GM12865 (cell line): ENCODE data around the gene CBR1.
A peak's percentile ranks its signal among the peaks of the same experiment; 100 is the strongest.

Experiments
- DNase-seq: peaks from one replicate; pipeline ENCODE4 v3.0.0; 2010; ENCODE audit warnings: low read depth
- H3K4me3 ChIP-seq: 2 replicates; pipeline ENCODE4 v1.5.1; 2011; ENCODE audit warnings: mild to moderate bottlenecking, low read depth, low read length, control low read depth
- TF ChIP-seq, protein P1 (sequence below): IDR thresholded peaks from 2 replicates; pipeline ENCODE4 v1.5.1; 2011; ENCODE audit warnings: low read length, control low read depth, low read depth, inconsistent platforms; ENCODE audit not compliant: insufficient read depth; ENCODE audit errors: missing control alignments

The CBR1 gene

DNA sequence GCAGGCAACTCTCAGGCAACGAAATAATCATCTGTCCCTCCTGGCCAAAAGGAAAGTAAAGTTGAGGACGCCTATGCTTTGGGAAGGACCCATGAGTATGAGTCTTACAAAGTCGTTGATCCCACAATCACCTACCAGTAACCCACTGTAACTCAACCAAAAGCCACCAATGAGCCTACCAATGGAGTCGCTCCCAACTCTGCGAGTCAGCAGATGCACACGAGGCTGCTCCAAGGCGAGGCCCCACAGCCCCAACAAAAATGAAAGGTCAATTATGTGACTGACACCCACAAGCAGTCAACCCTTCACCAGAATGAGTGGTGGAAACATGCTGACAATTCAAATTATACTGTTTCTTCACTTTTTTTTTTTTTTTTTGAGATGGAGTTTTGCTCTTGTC lies 21.5 kb upstream of the CBR1 start:
- no peak overlapping the region for H3K4me3 ChIP-seq
- DNase-seq, result no peak
- TF ChIP-seq, protein P1, sequence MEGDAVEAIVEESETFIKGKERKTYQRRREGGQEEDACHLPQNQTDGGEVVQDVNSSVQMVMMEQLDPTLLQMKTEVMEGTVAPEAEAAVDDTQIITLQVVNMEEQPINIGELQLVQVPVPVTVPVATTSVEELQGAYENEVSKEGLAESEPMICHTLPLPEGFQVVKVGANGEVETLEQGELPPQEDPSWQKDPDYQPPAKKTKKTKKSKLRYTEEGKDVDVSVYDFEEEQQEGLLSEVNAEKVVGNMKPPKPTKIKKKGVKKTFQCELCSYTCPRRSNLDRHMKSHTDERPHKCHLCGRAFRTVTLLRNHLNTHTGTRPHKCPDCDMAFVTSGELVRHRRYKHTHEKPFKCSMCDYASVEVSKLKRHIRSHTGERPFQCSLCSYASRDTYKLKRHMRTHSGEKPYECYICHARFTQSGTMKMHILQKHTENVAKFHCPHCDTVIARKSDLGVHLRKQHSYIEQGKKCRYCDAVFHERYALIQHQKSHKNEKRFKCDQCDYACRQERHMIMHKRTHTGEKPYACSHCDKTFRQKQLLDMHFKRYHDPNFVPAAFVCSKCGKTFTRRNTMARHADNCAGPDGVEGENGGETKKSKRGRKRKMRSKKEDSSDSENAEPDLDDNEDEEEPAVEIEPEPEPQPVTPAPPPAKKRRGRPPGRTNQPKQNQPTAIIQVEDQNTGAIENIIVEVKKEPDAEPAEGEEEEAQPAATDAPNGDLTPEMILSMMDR, result no peak

DNA sequence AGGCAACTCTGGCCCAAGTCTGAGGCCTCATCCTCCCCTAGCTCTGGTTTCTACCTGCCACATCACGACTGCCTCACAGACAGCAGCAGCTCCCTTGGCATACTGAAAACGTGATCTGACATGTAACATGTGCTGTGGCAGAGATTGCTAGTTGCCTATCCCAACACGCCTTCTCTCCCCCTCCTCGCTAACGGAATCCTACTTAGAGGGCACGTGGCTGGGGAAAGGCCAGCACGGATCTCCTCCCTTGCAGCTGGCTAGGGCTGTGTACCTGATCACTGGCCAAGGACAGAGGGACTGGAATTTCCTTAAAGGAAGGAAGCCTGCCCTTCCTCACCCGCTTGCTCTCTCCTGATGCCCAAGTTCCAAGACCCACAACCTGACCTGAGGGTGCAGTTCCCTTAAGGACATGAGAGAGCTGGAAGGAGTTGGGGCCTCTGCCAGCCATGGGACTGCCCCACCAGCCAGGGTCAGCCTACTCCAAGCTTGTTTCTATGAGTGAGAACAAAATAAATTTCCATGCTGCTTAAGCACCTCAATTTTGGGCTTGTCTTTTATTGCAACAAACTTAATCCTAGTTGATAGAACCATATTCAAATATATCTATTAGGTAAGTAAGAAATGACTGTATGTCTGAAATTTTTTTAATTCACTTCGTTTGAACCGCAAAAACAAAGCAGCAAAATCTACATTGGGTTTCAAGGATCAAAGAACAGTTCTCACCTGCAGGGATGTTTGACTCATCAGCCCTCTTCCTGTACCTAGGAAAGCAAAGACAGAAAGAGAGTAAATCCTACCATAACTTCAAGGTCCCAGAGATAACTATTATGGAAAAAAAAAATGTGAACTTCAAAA lies 16.7 kb upstream of the CBR1 start:
- H3K4me3 ChIP-seq, result no peak overlapping the region
- TF ChIP-seq, protein P1, result no peak
- DNase-seq, result no peak

DNA sequence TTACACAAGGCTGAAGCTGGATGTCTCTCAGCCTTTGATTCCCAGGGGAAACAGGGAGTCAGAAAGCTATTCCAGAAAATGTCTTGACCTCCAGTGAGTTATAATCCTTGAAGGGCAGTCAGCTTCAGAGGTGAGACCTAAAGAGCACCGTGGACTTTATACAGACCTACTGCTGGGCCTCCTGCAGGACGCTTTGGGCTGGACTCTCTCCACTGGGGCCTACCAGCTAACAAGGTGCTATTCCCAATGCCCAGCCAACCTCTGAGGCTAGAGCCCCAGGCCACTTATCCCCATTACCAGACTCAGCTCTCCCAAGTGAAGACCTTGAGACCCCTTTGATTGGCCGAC lies 16.1 kb upstream of the CBR1 start:
- DNase-seq, result no peak
- no peak overlapping the region for H3K4me3 ChIP-seq
- TF ChIP-seq, protein P1, result no peak

DNA sequence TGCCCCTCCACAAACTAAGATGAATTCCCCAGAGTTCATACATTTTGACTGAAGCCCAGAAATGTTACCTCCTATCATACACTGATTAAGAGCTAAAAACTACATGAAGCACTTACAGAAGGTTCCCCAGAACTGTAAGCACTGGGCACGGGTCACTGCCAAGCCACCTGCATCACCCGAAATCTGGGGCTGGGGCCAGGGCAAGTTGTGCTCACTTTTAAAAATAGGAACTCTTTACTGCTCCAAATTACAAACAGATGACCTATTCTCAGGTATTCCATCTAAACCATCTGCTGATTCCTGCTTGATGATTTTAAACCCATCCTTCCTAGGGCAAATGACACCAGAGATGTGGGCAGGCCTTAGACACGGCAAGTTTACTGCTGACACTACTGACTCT lies 14.3 kb upstream of the CBR1 start:
- H3K4me3 ChIP-seq, result no peak overlapping the region
- TF ChIP-seq, protein P1, result no peak
- no peak for DNase-seq

DNA sequence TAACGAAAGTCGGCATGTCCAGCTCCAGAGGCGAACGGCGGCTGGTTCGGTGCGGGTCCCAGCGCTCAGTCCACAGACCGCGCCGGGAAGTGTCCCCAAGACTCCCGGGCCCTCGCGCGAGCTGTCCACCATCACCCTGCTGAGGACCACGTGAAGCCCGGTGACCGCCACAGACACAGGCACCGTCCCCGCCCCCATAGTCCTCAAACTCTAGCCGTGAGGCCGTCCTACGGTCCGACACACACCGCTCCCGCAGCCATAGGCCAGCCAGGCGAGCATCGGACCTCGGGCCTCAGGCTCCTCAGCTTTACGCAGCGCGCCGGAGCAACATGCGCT lies 10.0 kb upstream of the CBR1 start:
- TF ChIP-seq, protein P1, result no peak
- DNase-seq, result no peak

DNA sequence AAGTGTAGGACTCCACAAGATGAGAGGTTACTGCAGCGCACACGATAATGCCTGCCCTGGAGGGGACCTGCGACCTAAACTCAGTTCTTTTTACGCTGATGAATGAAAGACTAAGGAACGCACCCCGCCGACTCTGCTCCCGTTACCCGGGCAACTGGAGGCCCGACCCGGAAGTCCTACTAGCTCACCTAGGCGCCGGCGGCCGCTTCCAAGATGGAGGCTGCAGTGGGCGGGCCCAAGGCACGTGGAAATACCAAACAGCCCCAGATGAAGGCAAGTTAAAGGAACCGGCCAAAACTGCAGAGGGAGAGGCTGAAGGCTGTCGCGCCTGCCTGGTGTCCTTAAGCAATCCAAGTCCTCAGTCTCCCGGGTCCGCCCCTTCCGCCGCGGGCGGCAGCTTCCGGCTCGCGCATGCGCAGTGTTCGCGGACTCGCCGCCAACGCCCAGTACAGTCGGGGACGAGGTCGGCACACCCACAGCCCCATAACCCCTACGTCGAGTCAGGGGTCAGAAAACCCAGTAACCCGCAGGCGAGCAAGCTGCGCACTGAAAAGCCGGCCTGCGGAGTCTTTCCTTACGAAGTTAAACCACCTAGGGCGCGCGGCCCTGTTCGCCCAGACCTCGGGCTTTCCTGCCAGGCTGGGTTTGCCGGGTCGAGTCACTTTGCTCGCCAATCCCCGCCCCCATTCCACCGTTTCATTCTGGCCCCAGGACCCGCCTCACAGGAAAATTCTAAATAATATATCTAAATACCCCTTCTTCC lies 9.5 kb upstream of the CBR1 start, which contains the start of gene SETD4:
Gene SETD4, minus strand, starts transcription at position 368 of the 763 bp plus-strand sequence. CDS start 1,638 bp downstream, outside the sequence.
- peak within 1 kb of the TSS; percentile 93 for H3K4me3 ChIP-seq
- peak; percentile 96 for DNase-seq
- TF ChIP-seq, protein P1, result no peak

More for the DNA sequence above, 10.0 kb upstream of the CBR1 start:
- H3K4me3 ChIP-seq, result peak overlapping the region; percentile 93
